Endothelial cell of umbilical vein (primary cell): ENCODE data around the gene KITLG. TPM values are rescaled to one million over a fixed set of nuclear protein-coding genes. Genes with fewer than 3 reads are reported as not detected.

ENCODE experiments used
- BruUV-seq: library from RNA; stranded (reverse); fragments of 400-500 nt; replicated peaks from 2 replicates; lab custom pipeline; 2021; lab: Mats Ljungman, UMichigan
- CTCF ChIA-PET: fragments of 300-600, 350-600 bp; sonication (Branson Sonifier 250); formaldehyde crosslinking; loops from one replicate; lab custom pipeline; 2021; ENCODE audit warnings: antibody characterized with exemption, inconsistent platforms; lab: Charles Lee
- POLR2A ChIA-PET: fragments of 300-600, 350-600 bp; sonication (Branson Sonifier 250); formaldehyde crosslinking; loops from one replicate; lab custom pipeline; 2021; ENCODE audit warnings: antibody characterized with exemption, inconsistent platforms; lab: Charles Lee
- DNase-seq: peaks from one replicate; pipeline ENCODE4 v3.0.0-alpha.2; 2011; ENCODE audit warnings: low read depth, low spot score
- FAIRE-seq: peaks from 2 replicates; lab custom pipeline; 2011; peaks lifted over from hg19 to GRCh38; lab: Jason Lieb, UNC
- H2AFZ ChIP-seq: 2 replicates; pipeline ENCODE4 v1.6.0; 2012; ENCODE audit warnings: low read depth, low read length, control low read depth, inconsistent platforms
- H3K27ac ChIP-seq: 2 replicates; pipeline ENCODE4 v1.5.1; 2011; ENCODE audit warnings: low read depth, mild to moderate bottlenecking, control low read depth, low read length, moderate library complexity; ENCODE audit not compliant: insufficient read depth
- H3K27me3 ChIP-seq, 2 experiments: 2 replicates each; pipeline versions ENCODE4 v1.6.0 to v1.6.1; 2011; ENCODE audit warnings: low read length in 2 of 2, mixed read lengths in 1 of 2; ENCODE audit not compliant: control insufficient read depth in 2 of 2, insufficient read depth in 2 of 2
- H3K36me3 ChIP-seq, 2 experiments: 2 replicates in 1 of 2; 3 replicates in 1 of 2; pipeline ENCODE4 v1.5.1; 2011; ENCODE audit warnings: low read length in 2 of 2, mild to moderate bottlenecking in 1 of 2, moderate library complexity in 1 of 2; ENCODE audit not compliant: control insufficient read depth in 2 of 2, insufficient read depth in 2 of 2; ENCODE audit errors: extremely low read depth in 1 of 2
- H3K4me1 ChIP-seq: 3 replicates; pipeline ENCODE4 v1.5.1; 2011; ENCODE audit warnings: mild to moderate bottlenecking, low read length; ENCODE audit not compliant: control insufficient read depth, insufficient read depth; ENCODE audit errors: extremely low read depth
- H3K4me2 ChIP-seq: 2 replicates; pipeline ENCODE4 v1.6.1; 2011; ENCODE audit warnings: low read length, control low read depth, mixed read lengths; ENCODE audit not compliant: insufficient read depth
- H3K4me3 ChIP-seq, 3 experiments: fragments of 200-600 bp in 1 of 3; sonication (generic), shearing (Covaris generic) in 1 of 3; replicated peaks in 1 of 3; 2 replicates each; pipeline ENCODE4 v1.5.1; 2011 to 2016; ENCODE audit warnings: control low read depth in 3 of 3, low read length in 3 of 3, mild to moderate bottlenecking in 2 of 3, inconsistent platforms in 1 of 3, low read depth in 1 of 3, moderate library complexity in 1 of 3; ENCODE audit not compliant: insufficient read depth in 1 of 3
- H3K79me2 ChIP-seq: 2 replicates; pipeline ENCODE4 v1.6.0; 2012; ENCODE audit warnings: low read length, inconsistent platforms; ENCODE audit not compliant: control insufficient read depth, insufficient read depth
- H3K9ac ChIP-seq: replicated peaks from 2 replicates; pipeline ENCODE3; 2011; ENCODE audit warnings: low read length, control low read depth; ENCODE audit not compliant: insufficient read depth; ENCODE audit errors: extremely low read depth
- H3K9me1 ChIP-seq: replicated peaks from 3 replicates; pipeline ENCODE4 v1.6.0; 2011; ENCODE audit warnings: mild to moderate bottlenecking, low read length; ENCODE audit not compliant: control insufficient read depth, insufficient read depth; ENCODE audit errors: extremely low read depth
- H3K9me3 ChIP-seq: replicated peaks from 2 replicates; pipeline ENCODE4 v1.5.1; 2012; ENCODE audit warnings: low read length, inconsistent platforms; ENCODE audit not compliant: control insufficient read depth, insufficient read depth
- H4K20me1 ChIP-seq: replicated peaks from 2 replicates; pipeline ENCODE3; 2011; ENCODE audit warnings: mild to moderate bottlenecking, low read length; ENCODE audit not compliant: control insufficient read depth, insufficient read depth; ENCODE audit errors: extremely low read depth
- CTCF ChIP-seq, 2 donors: IDR thresholded peaks; 1 replicate in 1 of 2; 2 replicates in 1 of 2; pipeline ENCODE4 v1.5.1; 2011; ENCODE audit warnings: low read length in 2 of 2, mild to moderate bottlenecking in 2 of 2, moderate library complexity in 2 of 2, control low read depth in 1 of 2, inconsistent platforms in 1 of 2, low read depth in 1 of 2; ENCODE audit not compliant: insufficient read depth in 1 of 2; ENCODE audit errors: extremely low read depth in 1 of 2
- EZH2 ChIP-seq: IDR thresholded peaks from 2 replicates; pipeline ENCODE4 v1.6.1; 2012; ENCODE audit warnings: borderline replicate concordance, low read depth, mild to moderate bottlenecking, moderate library complexity, low read length, inconsistent platforms; ENCODE audit not compliant: severe bottlenecking
- FOS ChIP-seq: IDR thresholded peaks from 2 replicates; pipeline ENCODE4 v1.6.1; 2011; ENCODE audit warnings: mild to moderate bottlenecking, low read length, moderate library complexity, borderline replicate concordance; ENCODE audit not compliant: insufficient read depth
- GATA2 ChIP-seq: IDR thresholded peaks from 2 replicates; pipeline ENCODE4 v1.7.0; 2011; ENCODE audit warnings: low read depth, mild to moderate bottlenecking, moderate library complexity, mixed read lengths, low read length; ENCODE audit not compliant: insufficient read length, insufficient read depth
- JUN ChIP-seq: IDR thresholded peaks from 2 replicates; pipeline ENCODE4 v1.6.1; 2011; ENCODE audit warnings: borderline replicate concordance, low read depth; ENCODE audit not compliant: insufficient read length, insufficient read depth
- MAX ChIP-seq: IDR thresholded peaks from 2 replicates; pipeline ENCODE4 v1.6.1; 2011; ENCODE audit not compliant: insufficient read depth, insufficient read length
- MYC ChIP-seq: IDR thresholded peaks from one replicate; pipeline ENCODE4 v1.6.1; 2011; ENCODE audit warnings: mild to moderate bottlenecking, low read depth, low read length
- POLR2A ChIP-seq: IDR thresholded peaks from 2 replicates; pipeline ENCODE4 v1.6.1; 2012; ENCODE audit warnings: low read depth, mild to moderate bottlenecking, control low read depth, low read length
- POLR2AphosphoS5 ChIP-seq: IDR thresholded peaks from 2 replicates; pipeline ENCODE4 v1.6.1; 2012; ENCODE audit warnings: low read depth, mild to moderate bottlenecking, control low read depth, low read length, moderate library complexity; ENCODE audit not compliant: insufficient read depth
- dilution Hi-C: fragments of 300-500 bp; cut with MboI; formaldehyde crosslinking; loops from one replicate; pipeline ENCODE4 v1.15.0; 2019; ENCODE audit warnings: low sequenced_read_pairs; ENCODE audit not compliant: extremely low pct_ligation_motif_present
- intact Hi-C: fragments of 100-400 bp; cut with micrococcal nuclease; formaldehyde crosslinking; loops from one replicate; pipeline ENCODE4 v1.10.0; 2022
- polyA plus RNA-seq, 4 experiments: library from polyadenylated mRNA; depleted of rRNA in 3 of 4; stranded (reverse) in 3 of 4; unstranded in 1 of 4; fragments of >200 nt; gene quantifications; 2 replicates each; pipeline versions ENCODE4 v1.2.1 to v1.2.3, GENCODE V29; 2011 to 2012; ENCODE audit warnings: missing spikeins in 1 of 4
- total RNA-seq: library from RNA; stranded (reverse); gene quantifications from 2 replicates; pipeline ENCODE4 v1.2.3, GENCODE V29; 2021

The KITLG gene
- total and polyA plus RNA-seq, 2 donors (not counting 3 experiments of a cell fraction or from before 2014, with no cell fraction given) = 3.8 to 32.5 TPM

- Histone ChIP-seq H3K36me3 (no peaks in the 10 kb centered on the region), H3K9me1 (no peaks in the 10 kb centered on the region), H3K79me2 (no peaks in the 10 kb centered on the region), H3K4me2 (no peak overlapping the region), H3K27ac (no peak overlapping the region), H2AFZ (no peak overlapping the region), H3K9me3 (no peaks in the 10 kb centered on the region), H3K27me3 (no peaks in the 10 kb centered on the region), H4K20me1 (no peaks in the 10 kb centered on the region), H3K4me1 (no peaks in the 10 kb centered on the region), H3K9ac (no peak overlapping the region), H3K4me3 (no peak overlapping the region)
- CTCF ChIA-PET = no interaction called here
- DNase-seq = no peak
- TF ChIP-seq POLR2A = no peak
- no peak for TF ChIP-seq POLR2AphosphoS5
- TF ChIP-seq GATA2 = no peak
- TF ChIP-seq CTCF (IDR thresholded peaks at IDR 0.05; ENCODE audit: extremely low read depth in 1 of 2, insufficient read depth in 1 of 2, low read depth in 1 of 2, low read length in 2 of 2) = no peak
- TF ChIP-seq FOS = no peak
- no peak for TF ChIP-seq JUN
- no peak for TF ChIP-seq EZH2
- no peak for TF ChIP-seq MYC
- TF ChIP-seq MAX = no peak
- intact Hi-C loops = no loop called here
- BruUV-seq = no TSS peak
- no peak for FAIRE-seq
- POLR2A ChIA-PET = no interaction called here
- dilution Hi-C loops = no loop called here
Measured at GRCh38 chr12:88448337-88448915, 131.8 kb downstream of the KITLG start.
